Measurements from ENCODE around the gene CCNQ.

CCNQ gene

GRCh38 chrX:153640736-153641575 is 42.0 kb upstream of the CCNQ start:
- CTCF ChIA-PET: interaction anchor here (1.4 to 1.5 kb wide), 2 partner anchors 7 to 21 kb away, joined by 3 to 5 read pairs; no protein-coding TSS in a partner anchor
- no peak for DNase-seq
- Mint-ChIP-seq H3K9me3 (no peaks in the 10 kb centered on the region), H3K4me1 (peaks cover 10% of the 10 kb centered on the region), H3K4me3 (no peak overlapping the region), H3K27ac (no peak overlapping the region), H3K36me3 (no peaks in the 10 kb centered on the region), H3K27me3 (peaks cover 92% of the 10 kb centered on the region)

GRCh38 chrX:153640045-153640686 is 41.2 kb upstream of the CCNQ start:
- Mint-ChIP-seq H3K4me3 (no peak overlapping the region), H3K27me3 (peaks cover 84% of the 10 kb centered on the region), H3K4me1 (peaks cover 10% of the 10 kb centered on the region), H3K27ac (no peak overlapping the region), H3K9me3 (no peaks in the 10 kb centered on the region), H3K36me3 (no peaks in the 10 kb centered on the region)
- CTCF ChIA-PET: interaction anchor here (1.4 to 1.5 kb wide), 2 partner anchors 8 to 22 kb away, joined by 3 to 5 read pairs; no protein-coding TSS in a partner anchor
- no peak for DNase-seq

- peaks cover 77% of the 10 kb centered on the region for H3K27me3 Mint-ChIP-seq
- H3K4me3 Mint-ChIP-seq: no peak overlapping the region
- peaks cover 8% of the 10 kb centered on the region for H3K4me1 Mint-ChIP-seq
- CTCF ChIA-PET: interaction anchor here (1.4 to 1.5 kb wide), 2 partner anchors 9 to 22 kb away, joined by 3 to 5 read pairs; no protein-coding TSS in a partner anchor
- no peak overlapping the region for H3K27ac Mint-ChIP-seq
- H3K36me3 Mint-ChIP-seq: no peaks in the 10 kb centered on the region
- no peak for DNase-seq
- no peaks in the 10 kb centered on the region for H3K9me3 Mint-ChIP-seq
Measured at GRCh38 chrX:153639177-153640044, 40.5 kb upstream of the CCNQ start.

GRCh38 chrX:153638436-153639176 is 39.7 kb upstream of the CCNQ start:
- Mint-ChIP-seq H3K4me3 (no peak overlapping the region), H3K27me3 (peaks cover 69% of the 10 kb centered on the region), H3K36me3 (no peaks in the 10 kb centered on the region), H3K9me3 (no peaks in the 10 kb centered on the region), H3K4me1 (peaks cover 8% of the 10 kb centered on the region), H3K27ac (no peak overlapping the region)
- CTCF ChIA-PET: interaction anchor here (0.9 kb wide), 1 partner anchor 30 kb away, joined by 3 read pairs; no protein-coding TSS in a partner anchor
- DNase-seq: no peak

- Mint-ChIP-seq H3K27ac (no peak overlapping the region), H3K9me3 (no peaks in the 10 kb centered on the region), H3K4me1 (peaks cover 7% of the 10 kb centered on the region), H3K36me3 (no peaks in the 10 kb centered on the region), H3K4me3 (no peak overlapping the region), H3K27me3 (peaks cover 63% of the 10 kb centered on the region)
- DNase-seq: no peak
- CTCF ChIA-PET: interaction anchor here (0.9 kb wide), 1 partner anchor 31 kb away, joined by 3 read pairs; no protein-coding TSS in a partner anchor
Measured at GRCh38 chrX:153638041-153638371, 39.1 kb upstream of the CCNQ start.

- no peaks in the 10 kb centered on the region for H3K9me3 Mint-ChIP-seq
- peaks cover 63% of the 10 kb centered on the region for H3K27me3 Mint-ChIP-seq
- CTCF ChIA-PET: interaction anchor here (0.9 to 1.4 kb wide), 2 partner anchors 11 to 31 kb away, joined by 3 to 7 read pairs; no protein-coding TSS in a partner anchor
- no peak overlapping the region for H3K4me3 Mint-ChIP-seq
- peaks cover 3% of the 10 kb centered on the region for H3K4me1 Mint-ChIP-seq
- no peak overlapping the region for H3K27ac Mint-ChIP-seq
- no peaks in the 10 kb centered on the region for H3K36me3 Mint-ChIP-seq
- no peak for DNase-seq
Measured at GRCh38 chrX:153637121-153638040, 38.4 kb upstream of the CCNQ start.

GRCh38 chrX:153636716-153637115 is 37.8 kb upstream of the CCNQ start:
- H3K36me3 Mint-ChIP-seq: no peaks in the 10 kb centered on the region
- H3K4me3 Mint-ChIP-seq: no peak overlapping the region
- no peak overlapping the region for H3K27ac Mint-ChIP-seq
- H3K27me3 Mint-ChIP-seq: peaks cover 59% of the 10 kb centered on the region
- DNase-seq: no peak
- peaks cover 3% of the 10 kb centered on the region for H3K4me1 Mint-ChIP-seq
- CTCF ChIA-PET: interaction anchor here (1.0 to 1.5 kb wide), 4 partner anchors 8 to 97 kb away, joined by 4 to 7 read pairs (median 6); no protein-coding TSS in a partner anchor
- H3K9me3 Mint-ChIP-seq: no peaks in the 10 kb centered on the region

GRCh38 chrX:153635788-153636668 is 37.1 kb upstream of the CCNQ start:
- Mint-ChIP-seq H3K27ac (no peak overlapping the region), H3K4me3 (no peak overlapping the region), H3K4me1 (no peaks in the 10 kb centered on the region), H3K9me3 (no peaks in the 10 kb centered on the region), H3K36me3 (no peaks in the 10 kb centered on the region), H3K27me3 (peaks cover 52% of the 10 kb centered on the region)
- DNase-seq: peak; percentile 50
- CTCF ChIA-PET: interaction anchor here (0.6 to 1.5 kb wide), 8 partner anchors 9 to 476 kb away, joined by 3 to 7 read pairs (median 4); no protein-coding TSS in a partner anchor

- H3K4me1 Mint-ChIP-seq: no peaks in the 10 kb centered on the region
- H3K27ac Mint-ChIP-seq: no peak overlapping the region
- no peaks in the 10 kb centered on the region for H3K9me3 Mint-ChIP-seq
- no peaks in the 10 kb centered on the region for H3K36me3 Mint-ChIP-seq
- no peak for DNase-seq
- CTCF ChIA-PET: interaction anchor here (0.9 to 1.5 kb wide), 4 partner anchors 9 to 96 kb away, joined by 3 to 7 read pairs (median 4); no protein-coding TSS in a partner anchor
- H3K4me3 Mint-ChIP-seq: no peak overlapping the region
- peaks cover 46% of the 10 kb centered on the region for H3K27me3 Mint-ChIP-seq
Measured at GRCh38 chrX:153635388-153635787, 36.4 kb upstream of the CCNQ start.

GRCh38 chrX:153634832-153635231 is 35.9 kb upstream of the CCNQ start:
- H3K27ac Mint-ChIP-seq: no peak overlapping the region
- CTCF ChIA-PET: no interaction called here
- H3K4me3 Mint-ChIP-seq: no peak overlapping the region
- H3K4me1 Mint-ChIP-seq: no peaks in the 10 kb centered on the region
- no peaks in the 10 kb centered on the region for H3K36me3 Mint-ChIP-seq
- DNase-seq: no peak
- H3K9me3 Mint-ChIP-seq: no peaks in the 10 kb centered on the region
- H3K27me3 Mint-ChIP-seq: peaks cover 46% of the 10 kb centered on the region

- H3K4me3 Mint-ChIP-seq: no peak overlapping the region
Measured at GRCh38 chrX:153634236-153634635, 35.3 kb upstream of the CCNQ start.

More at GRCh38 chrX:153634236-153634635, 35.3 kb upstream of the CCNQ start:
- Mint-ChIP-seq H3K27ac (no peak overlapping the region), H3K9me3 (no peaks in the 10 kb centered on the region), H3K27me3 (peaks cover 42% of the 10 kb centered on the region), H3K4me1 (no peaks in the 10 kb centered on the region), H3K36me3 (no peaks in the 10 kb centered on the region)
- CTCF ChIA-PET: no interaction called here
- no peak for DNase-seq
